Dermis blood vessel endothelial cell (primary cell): ENCODE data around the gene CDC45. TPM values are rescaled to one million over a fixed set of nuclear protein-coding genes. Genes with fewer than 3 reads are reported as not detected.

Experiments used
- DNase-seq: peaks from one replicate; pipeline ENCODE4 v3.0.0; 2010
- total RNA-seq: library from RNA; depleted of rRNA; stranded (reverse); fragments of >200 nt; gene quantifications from 2 replicates; pipeline ENCODE4 v1.2.3, GENCODE V29; 2014

CDC45 gene
- total RNA-seq, 1 donor from 2014 or later, result 12.4 TPM

DNA sequence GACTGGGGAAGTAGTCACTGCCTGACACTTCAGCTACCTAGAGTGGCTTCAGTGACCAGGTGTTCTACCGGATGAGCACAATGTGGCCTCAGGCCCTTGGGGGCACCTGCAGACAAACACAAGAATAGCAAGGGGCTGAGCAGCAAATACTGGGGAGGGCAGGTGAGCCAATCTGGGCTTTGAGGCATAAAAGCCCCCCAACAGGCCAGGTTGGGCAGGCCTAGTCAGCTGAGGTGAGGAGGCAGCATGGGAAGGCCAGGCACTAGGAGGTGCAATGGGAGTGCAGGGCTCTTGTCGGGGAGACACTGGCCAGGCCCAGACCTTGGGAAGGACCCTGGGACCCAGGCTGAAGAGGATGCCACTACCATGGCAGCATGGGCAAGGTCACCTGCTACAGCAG lies 9.7 kb upstream of the CDC45 start:
- DNase-seq, result no peak

DNA sequence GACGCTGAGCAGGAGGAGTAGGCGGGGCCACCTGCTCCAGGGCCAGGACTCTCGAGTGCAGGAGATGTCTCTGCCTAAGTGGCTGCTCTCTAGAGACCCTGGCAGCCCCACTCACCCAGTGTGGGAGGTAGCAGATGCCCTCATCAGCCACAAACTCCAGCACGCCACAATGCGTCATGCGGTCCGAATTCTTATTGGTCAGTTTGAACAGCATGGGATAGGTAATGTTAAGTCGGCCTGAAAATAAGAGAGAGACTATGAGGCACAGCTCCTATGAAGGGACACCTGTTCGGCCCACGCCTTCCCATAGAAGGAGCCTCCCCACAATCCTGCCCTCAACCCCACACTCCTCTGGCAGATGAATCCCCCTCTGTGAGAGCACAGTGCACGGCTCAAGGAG lies 8.1 kb upstream of the CDC45 start:
- no peak for DNase-seq

DNA sequence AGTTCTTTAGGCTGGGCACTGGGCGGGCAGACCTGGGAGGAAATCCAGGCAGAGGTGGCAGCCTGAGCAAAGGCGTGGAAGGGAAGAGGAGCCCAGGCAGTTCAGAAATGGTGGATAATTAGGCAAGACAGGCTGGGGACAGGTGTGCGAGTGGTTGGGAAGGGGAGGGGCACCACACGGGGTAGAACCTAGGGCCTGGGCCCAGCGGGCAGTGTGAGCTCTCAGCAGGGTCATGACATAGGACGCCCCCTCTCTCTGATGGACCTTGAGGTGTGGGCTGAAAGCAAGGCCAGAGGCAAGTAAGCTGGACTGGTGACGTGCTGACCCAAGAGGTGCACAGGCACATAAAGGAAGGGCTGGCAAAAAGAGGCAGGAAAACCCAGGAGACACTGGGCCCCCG lies 7.5 kb upstream of the CDC45 start:
- DNase-seq, result no peak

DNA sequence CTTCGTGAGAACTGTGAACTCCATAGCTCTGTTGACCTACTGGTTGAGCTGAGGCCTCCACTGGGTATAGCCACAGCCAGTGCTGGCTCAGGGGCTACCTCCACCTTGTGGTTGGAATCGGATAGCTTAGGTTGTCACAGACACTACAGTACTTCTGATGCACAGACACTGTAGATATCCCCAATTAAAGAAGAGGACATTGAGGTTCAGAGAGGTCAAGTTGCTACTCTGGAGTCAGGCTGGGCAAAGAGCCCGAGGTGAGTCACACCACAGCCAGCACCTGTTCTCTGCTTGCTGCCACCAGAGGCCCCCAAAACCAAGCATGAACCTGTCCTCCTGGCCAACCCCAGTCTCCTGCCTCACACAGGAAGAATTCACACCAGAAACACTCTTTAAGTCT lies 6.1 kb upstream of the CDC45 start:
- peak; percentile 21 for DNase-seq

DNA sequence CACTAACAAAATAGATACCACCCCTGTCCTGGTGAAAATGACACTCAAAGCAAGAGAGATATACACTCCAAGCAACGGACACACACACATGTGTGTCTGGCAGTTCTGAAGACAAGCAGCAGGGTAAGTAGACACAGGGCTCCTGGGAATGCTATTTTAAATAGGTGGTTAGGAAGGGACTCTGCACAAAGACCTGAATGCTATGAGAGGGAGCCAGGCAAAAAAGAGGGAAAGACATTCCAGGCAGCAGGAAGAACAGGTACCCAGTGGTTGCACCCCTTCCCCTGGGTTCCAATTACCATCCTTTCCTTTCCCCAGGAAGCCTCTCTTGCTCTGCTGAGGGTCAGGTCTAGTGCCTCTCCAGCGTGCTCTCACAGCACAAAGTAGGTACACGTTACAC lies 3.7 kb upstream of the CDC45 start:
- no peak for DNase-seq

DNA sequence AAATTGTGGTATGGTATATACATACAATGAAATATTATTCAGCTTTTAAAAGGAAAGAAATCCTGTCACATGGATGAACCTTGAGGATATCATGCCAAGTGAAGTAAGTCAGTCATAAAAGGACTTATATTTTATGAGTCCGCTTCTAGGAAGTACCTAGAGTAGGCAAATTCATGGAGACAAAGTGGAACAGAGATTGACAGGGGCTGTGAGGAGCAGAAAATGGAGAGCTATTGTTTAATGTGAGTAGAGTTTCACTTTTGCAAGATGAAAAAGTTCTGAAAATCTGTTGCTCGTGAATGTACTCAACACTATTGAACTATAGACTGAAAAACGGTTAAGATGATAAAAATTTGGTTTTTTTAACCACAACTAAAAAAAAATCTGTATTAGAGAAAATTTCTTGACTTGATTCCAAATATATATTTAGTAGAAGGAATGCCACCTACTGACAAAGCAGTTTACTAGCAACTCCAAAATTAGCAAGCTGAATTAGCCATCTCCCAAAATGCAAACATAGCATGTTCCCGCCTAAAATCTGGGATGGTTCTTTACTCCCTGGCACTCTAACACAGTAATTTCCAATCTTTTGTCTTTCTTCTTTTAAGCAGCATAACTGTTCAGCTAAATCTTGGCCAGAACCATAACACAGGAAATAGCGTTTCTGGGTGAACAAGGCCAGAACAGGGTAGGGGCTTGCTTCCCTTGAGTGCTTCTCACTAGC lies 2.2 kb upstream of the CDC45 start:
- DNase-seq, result peak; percentile 40

DNA sequence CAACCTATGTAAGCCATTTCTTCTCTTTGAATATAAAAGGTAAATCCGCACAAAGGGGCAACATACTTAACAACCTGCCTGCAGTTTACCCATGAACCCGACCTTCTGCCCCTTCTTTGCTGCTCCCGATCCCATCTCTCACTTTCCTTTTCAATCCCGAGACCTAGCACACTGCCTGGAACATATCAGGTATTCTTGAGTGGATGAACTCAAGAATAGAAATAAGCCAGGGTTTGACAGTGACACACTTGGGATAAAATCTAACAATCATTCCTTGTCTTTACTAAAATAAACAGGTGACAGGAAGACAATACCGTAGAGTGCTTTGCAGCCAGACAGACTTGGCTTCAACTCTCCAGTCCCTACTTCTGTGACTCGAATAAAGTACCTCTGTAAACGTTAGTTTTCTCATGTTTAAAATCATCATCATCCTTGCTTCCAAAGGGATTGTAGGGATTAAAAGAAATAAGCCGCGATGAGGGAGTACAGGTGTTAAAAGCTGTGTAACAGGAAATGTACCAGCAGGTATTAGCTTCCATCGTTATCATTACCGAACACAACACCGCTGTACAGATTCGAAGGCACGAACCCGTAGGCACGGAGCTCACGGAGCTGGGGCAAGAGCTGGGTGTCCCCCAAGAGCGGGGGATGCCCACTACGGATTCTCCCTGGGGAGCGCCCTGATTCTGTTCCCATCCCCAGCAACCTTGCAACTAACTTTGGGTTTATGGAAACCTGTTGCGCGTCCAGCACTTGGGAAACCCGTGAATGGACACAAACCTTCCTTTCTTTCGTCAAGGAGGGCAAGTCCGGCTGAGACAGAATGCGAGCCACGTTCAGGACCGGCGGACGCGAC lies 1.4 kb upstream of the CDC45 start:
- no peak for DNase-seq

DNA sequence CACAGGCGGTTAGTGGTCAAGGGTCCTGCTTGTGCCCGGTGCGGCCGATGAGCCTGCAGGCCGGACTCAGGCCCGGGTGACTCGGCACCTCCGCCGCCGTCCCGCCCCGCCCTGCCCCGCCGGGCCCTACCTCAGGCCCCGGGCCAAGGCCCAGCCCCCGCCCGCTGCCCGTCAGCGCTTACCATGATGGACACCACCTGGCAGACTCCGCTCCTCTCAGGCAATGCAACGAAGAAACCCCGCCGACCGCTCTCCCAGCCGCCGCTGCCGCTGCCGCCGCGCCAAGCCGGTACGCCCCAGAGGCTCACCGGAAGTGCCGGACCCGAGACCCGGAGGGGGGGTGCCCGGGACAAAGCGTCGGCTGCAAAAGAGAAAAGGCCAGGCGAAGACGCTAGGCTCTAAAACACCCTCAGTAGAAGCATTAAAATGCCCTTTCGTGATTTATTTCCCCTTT lies 792 bp upstream of the CDC45 start, which contains the start of gene UFD1:
TSS of gene UFD1 (minus strand) at position 293 of the 454 bp plus-strand sequence. CDS start at position 185, 108 bp downstream.
- DNase-seq, result peak; percentile 79

DNA sequence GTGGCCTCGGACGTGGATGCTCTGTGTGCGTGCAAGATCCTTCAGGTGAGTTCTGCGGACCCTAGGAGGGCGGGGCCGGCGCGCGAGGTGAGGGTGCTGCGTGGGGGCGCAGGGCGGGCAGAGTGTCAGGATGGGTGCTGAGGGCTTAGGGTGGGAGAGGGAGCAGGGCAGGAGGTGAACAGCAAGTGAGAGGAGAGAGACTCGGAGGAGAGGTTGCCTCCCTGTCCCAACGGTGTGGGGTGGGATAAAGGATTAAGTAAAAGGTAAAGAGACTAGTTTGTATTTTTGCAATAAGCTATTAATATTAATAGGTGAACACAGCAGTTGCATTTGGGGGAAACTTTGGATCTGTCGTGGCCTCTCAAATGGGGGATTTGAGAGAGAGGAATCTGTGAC lies 451 bp downstream of the CDC45 start:
- DNase-seq, result no peak

DNA sequence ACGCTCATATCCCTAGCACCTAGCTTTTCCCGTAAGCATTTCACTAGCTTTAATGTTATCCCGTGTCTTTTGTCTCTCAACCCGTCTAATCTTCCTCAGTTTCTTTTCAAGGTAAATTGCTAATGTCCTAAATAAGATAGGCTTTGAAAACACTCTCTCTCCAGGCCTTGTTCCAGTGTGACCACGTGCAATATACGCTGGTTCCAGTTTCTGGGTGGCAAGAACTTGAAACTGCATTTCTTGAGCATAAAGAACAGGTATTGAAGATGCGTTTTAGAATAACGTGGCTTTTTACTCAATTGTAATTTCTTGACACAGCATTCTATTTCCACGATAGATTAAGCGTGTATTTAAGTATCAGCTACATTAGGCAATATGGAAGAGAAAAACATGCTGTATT lies 1.1 kb downstream of the CDC45 start:
- no peak for DNase-seq

DNA sequence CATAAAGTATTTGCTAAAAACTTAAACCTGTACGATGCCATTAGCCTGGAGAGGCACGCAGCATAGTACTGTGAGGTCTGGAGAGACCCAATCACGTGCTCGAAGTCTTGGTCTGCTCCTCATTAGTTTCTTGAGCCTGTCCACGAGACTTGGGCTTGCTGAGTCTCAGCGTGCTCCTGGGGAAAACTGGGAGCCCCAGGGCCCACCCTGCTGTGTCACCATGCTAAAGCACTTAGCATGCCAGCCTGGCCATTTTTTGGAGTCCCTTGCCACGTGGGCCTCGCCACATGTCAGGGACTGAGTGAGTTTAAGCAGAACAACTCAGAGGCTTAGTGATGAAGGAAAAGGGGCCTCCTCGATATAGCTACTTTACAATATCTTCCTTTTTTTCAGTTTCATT lies 2.6 kb downstream of the CDC45 start:
- no peak for DNase-seq

DNA sequence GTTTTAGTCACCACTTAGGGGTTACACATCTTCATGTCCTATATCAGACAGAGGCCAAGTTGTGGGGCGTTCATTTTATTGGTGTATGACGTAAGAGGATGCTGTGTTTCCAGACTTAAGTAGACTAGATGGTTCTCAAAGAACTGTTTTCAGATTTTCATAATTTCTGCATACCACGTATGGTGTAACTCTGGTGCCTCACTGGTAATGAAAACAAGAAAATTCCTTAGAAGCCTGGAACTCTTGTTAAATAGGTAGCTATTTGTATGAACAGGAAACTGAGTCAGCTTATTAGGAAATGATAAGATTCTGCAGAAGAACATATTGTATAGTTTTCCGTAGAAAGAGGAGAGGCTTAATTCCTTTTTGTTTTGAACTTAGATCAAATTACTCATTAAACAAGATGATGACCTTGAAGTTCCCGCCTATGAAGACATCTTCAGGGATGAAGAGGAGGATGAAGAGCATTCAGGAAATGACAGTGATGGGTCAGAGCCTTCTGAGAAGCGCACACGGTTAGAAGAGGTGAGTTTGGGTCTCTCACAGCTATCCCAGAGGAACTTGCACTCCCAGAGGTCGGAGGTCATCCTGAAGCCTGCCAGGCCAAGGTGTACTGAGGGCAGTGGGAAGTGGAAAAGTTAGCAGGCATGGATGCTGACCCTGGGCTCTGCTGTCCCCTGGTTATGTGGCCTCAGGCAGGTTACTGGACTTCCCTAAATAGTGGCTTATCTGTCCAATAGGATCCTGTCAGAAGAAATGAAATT lies 3.9 kb downstream of the CDC45 start:
- peak; percentile 91 for DNase-seq

DNA sequence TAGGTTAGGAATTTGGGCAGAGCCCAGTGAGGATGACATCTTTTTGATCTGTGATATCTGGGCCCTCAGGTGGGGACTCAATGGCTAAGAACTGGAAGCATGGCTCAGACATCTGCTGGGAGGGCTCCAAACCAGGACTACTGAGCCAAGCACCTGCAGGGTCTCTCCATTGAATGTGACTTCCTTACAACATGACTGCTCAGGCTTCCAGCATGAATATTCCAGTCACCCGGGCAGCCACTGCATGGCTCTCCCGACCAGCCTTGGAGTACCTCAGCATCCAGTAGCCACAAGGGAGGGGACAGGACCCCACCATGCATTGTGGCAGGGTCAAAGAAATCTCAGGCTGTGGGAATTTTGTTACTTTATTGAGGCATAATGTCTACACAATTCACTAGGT lies 8.6 kb downstream of the CDC45 start:
- no peak for DNase-seq

DNA sequence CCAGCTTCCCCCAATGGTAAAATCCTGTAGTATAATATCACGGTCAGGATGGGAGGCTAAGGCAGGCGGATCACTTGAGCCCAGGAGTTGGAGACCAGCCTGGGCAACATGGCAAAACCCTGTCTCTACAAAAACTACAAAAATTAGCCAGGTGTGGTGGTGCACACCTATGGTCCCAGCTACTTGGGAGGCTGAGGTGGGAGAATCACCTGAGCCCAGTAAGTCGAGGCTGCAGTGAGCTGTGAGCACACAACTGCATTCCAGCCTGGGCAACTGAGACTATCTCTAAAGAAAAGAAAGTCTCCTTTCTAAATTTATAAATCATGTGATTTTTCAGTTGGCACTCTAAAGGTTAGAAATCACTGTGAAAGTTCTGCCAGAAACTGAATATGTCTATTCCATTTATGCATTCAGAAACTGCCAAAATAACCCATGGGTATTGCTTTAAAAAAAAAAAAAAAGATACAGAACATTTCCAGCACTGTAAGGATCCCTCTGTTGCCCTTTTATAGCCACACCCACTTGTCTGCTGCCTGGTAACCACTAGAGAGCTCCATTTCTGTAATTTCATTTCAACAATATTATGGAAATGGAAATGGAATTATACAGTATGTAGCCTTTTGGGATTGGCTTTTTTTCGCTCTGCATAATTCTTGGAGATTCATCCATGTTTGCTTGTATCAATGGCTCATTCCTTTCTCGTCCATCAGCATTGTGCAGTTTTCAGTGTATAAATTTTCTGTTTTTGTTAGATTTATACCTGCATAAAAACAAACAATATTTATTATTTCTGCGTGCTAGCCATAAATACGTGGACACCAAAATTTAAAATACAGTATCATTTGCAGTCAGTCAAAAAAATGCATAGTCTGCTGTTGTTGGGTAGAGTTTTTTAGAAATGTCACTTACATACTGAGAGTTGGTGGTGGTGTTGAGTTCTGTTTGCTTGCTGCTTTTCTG lies 9.4 kb downstream of the CDC45 start:
- peak; percentile 36 for DNase-seq

DNA sequence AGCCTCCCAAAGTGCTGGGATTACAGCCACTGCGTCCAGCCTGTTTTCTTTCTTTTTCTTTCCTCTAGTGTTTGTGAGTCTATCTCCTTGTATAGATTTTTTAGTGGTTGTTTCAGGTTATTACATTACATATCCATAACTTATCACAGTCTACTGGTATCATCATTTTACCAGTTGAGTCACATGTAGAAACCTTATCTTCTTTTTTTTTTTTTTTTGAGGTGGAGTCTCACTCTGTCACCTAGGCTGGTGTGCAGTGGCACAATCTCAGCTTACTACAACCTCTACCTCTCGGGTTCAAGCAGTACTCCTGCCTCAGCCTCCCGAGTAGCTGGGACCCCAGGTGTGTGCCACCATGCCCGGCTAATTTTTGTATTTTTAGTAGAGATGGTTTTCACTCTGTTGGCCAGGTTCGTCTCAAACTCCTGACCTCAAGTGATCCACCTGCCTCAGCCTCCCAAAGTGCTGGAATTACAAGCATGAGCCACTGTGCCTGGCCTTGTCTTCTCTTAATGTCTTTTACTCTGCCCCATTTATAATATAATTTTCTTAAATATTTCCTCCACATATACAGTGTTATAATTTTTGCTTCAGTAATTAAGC lies 11.0 kb downstream of the CDC45 start:
- no peak for DNase-seq

DNA sequence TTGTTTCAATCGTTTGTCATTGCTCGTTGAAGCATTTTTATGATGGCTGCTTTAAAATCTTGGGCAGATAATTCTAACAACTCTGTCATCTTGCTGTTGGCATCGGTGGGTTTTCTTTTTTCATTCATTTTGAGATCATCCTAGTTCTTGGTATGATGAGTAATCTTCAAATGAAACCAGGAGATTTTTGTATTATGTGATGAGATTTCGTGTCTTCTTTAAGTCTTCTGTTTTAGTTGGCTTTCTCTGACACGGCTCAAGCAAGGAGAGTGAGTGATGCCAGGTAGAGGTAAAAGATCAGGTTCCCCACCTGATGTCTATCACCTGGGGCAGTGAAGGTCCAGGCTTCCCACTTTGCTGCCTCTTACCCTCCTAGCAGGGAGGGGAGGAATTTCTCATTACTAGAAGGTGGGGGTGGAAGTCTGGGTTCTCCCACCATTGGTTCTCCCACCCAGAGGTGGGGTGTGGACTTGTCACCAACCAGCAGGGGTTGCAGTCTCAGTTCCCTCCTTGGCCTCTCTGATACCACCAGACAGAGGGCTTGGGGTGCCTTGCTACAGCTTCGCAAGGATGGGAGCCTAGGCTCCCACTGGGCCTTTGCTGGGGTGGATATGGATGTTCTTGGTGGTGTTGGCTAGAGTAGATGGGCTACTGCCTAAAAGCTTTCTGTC lies 12.9 kb downstream of the CDC45 start:
- DNase-seq, result no peak

DNA sequence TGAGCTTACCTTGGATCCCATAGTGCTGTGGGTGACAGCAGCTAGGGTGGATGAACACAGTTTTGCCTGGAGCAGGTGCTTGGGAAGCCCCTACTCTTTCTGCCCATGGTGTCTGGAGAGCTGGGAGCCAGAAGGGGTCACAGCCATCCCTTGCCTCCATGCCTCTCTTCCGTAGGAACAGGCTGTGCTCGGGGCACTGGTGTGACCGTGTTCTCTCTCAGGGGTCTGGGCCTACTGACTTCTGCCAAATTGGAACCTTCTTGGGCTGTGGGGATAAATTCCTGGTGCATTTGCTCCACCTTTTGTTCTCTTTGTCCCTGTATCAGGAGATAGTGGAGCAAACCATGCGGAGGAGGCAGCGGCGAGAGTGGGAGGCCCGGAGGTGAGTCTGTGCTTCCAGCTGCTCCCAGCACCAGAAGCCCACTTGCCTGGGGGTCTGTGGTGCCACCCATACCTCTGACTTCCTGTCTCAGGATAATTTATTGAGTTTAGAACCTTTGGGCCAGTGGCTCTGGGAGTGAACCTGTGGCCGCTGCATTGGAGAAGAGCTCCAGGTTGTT lies 14.4 kb downstream of the CDC45 start:
- no peak for DNase-seq

DNA sequence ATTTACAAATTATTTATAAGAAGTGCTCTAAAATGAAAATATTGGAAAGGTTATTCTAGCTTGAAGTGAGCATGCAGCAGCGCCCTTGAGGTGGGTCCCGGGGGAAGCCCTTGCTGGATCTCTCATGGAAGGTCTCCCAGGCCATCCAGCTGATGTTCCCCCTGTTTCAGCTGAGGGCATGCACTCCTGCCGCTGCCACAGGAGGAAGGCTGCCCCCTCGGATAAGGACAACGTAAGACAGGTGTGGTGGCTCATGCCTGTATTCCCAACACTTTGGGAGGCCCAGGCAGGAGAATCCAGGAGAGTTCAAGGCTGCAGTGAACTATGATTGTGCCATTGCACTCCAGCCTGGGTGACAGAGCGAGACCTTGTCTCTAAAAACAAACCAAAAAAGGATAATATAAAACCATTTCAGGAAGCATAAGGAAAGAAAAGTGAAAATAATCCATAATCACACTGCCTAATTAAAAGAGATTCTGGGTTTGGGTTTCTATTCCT lies 15.0 kb downstream of the CDC45 start:
- DNase-seq, result no peak

DNA sequence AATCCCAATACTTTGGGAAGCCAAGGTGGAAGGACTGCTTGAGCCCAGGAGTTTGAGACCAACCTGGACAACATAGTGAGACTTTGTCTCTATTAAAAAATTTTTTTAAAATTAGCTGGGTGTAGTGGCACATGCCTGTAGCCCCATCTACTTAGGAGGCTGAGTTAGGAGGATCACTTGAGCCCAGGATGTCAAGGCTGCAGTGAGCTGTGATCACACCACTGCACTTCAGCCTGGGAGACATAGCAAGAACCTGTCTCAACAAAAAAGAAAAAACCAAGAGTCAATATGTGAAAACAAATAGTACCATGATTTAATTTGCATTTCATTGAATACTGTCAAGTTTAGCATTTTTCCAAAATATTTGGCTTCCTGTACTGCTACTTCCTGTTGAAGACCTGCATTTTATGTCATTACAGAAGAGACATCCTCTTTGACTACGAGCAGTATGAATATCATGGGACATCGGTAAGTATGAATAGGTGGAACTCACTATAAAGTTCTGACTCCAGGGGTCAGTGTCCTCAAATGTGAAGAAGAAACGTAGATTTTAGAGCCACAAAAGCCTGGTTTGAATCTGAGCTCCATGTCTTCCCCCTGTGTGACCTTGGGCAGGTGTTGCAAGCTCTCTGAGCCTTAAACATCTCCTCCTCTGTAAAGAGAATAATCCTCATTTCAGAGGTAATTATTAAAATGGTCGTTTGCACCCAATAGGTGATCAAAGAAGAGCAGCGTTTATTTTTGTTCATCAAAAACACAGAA lies 16.0 kb downstream of the CDC45 start:
- peak; percentile 83 for DNase-seq

DNA sequence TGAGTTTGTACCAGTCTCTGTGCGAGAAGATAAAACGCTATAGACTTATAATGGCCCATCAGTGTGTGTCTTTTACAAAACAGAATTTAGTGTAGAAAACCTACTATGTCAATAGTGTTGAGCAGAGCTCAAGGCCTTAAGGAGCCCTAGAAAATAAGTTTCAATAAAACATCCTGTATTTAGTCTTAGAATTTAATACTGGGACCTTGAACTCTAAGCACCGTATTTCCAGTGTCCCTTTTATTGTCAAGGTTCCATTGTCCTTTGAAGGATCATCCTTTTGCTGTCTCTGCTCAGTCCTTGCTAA lies 16.6 kb downstream of the CDC45 start:
- no peak for DNase-seq
